GM21786 (cell line): ENCODE results near the gene MAD1L1.

ENCODE experiments used
- ATAC-seq: cut with Tn5 transposase; IDR thresholded peaks from one replicate; pipeline ENCODE4 v1.9.1; 2021; ENCODE audit not compliant: unreplicated experiment

Gene MAD1L1

GRCh38 chr7:2258661-2259365 is 26.1 kb upstream of the MAD1L1 start:
- ATAC-seq: peak; percentile 84

GRCh38 chr7:2257651-2258050 is 24.9 kb upstream of the MAD1L1 start:
- ATAC-seq: no peak

DNA sequence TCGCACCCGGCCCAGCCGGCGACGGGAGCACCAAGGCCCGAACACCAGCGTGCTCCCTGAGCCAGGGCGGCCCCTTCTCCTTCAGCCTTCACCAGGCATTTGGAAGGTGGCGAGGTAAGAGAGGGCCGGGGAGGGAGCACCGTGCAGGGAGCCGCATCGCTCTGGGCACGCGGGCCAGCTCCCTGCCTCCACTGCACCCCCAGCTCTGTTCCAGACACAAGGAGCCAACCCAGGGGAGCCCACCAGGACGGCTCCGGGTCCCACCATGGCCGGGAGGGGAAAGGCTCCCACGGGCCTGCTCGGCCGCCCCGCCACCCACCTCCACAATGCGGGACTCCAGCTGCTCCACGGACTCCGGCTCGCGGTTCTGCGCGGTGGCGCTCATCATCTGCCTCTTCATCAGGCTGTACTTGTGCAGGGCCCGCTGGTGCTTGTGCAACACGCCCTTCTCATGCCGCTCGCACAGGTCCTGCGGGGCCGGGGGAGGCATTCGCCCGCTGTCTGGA is 24.4 kb upstream of the MAD1L1 start:
- ATAC-seq: no peak

DNA sequence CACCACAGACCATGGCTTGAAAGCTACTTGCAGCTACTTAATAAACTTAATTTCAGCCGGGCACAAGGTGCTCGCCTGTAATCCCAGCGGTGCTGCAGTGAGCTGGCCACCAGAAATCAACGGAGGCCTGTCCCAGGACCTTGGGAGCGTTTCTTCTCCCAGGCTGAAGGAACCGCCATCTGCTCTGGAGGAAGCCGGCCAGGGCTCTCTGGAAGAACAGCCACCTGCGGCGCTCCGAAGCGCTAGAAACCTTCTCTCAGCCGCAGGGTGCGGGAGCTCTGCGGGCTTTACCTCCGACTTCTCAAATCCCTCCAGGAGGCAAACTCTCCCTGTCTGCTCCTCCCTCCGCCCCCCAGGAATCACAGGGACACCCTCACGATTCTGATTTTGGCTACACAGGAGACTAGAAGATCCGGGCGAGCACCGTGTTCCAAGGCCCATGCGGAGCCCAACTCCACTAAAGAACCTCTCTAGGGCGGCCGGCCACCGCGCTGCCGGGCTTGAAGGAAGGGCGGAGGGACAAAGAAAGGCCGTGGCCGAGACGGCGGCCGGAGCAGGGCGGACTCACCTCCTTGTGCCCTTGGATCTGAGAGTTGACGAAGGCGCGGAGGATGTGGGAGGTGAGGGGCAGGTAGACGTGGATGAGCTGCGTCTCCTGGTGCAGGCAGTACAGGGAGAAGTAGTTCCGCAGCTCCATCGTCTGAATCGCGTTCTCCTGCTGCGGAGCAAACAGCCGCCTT is 23.7 kb upstream of the MAD1L1 start:
- ATAC-seq: no peak

DNA sequence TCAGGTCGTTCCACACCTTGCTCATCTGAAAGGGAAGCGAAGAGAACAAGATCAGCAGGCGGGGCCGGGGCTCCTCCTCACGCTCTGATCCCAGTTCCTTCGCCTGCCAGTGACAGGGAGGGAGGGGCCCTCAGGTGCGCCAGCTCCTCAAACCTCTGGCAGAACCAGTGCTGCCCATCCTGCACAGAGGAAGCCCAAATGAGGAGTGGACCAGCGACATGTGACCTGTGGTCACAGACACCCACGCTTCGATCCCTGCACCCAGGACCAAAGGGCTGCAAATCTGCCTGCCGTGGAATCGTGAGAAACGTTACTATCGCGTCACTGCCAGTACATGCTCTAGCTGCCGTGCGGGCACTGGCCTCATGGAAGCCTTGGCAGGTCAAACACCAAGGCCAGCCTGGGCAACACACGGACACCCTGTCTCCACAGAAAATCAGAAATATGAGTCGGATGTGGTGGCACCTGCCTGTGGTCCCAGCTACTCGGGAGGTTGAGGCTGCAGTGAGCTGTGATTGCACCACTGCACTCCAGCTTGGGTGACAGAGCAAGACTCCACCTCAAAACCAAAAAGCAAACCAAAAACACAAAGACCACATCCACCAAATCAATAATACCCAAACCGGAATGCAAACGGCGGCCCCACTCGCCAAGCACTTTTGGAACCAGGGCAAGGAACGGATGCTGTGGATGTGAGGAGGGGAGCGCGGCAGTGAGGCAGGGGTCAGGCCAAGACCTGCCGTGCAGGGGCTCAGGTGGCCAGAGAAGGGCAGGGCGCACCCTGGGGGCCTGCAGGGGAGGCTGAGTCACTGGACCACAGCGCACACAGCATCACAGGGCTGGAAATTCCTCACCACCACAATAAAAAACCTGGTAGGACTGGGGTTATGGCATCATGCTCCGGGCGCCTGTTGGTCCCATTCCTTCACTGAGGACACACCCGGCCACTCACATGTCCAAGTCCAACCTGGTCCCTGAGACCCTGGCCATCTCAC is 22.7 kb upstream of the MAD1L1 start:
- ATAC-seq: no peak

DNA sequence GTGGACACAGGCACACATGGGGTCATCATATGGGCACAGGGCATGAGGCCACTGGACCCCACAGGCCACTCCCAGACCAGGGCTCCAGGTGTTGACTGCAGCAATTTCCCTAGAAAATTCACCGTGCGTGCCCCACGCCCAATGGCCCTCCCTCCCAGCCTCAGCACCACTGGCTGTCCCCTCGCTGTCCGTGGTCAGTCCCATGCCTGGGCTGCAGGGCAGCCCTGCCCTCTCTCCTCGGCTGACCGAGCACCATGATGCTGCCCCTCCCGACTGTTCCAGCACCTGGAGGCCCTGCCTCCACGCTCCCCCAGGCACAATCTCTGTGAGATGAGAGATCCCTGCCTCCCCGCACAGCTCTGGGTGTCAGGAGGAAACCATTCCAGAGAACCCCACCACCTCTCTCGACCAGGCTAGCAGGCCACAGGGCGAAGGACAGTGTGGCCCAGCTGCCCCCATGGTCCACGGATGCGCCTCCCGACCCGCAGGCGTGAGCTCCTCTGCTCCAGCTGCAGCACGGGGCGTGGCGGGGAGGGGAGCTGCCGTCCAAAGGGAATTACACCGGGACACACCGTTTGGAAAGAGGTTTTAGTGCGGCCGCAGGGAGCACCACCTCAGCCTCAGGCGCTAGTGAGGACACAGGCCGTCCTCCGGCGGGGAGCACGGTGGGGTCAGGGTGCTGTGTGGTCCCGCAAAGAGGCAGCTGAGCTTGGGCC is 21.8 kb upstream of the MAD1L1 start:
- ATAC-seq: no peak

- ATAC-seq: no peak
Observed at GRCh38 chr7:2253525-2254244, 20.9 kb upstream of the MAD1L1 start.

DNA sequence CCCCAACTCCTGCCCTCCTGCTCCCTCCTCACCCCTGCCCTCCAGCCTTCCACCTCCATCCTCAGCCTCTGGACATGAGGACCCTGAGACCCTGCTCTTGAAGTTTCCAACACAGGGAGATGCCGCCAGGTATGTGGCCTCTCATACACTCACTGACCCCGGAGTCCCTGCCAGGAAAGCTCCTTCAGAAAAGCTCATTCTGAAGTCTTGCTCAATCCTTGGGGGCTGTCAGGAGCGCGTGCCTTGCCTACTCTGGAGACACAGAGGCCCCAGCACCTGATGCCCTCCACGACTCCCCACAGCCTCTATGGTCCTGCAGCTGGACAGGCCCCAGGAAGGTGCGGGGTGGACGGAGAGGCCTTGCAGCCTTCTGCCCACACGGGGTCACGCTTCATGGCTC is 20.3 kb upstream of the MAD1L1 start:
- no peak for ATAC-seq

- ATAC-seq: no peak
Observed at GRCh38 chr7:2251841-2252771, 19.4 kb upstream of the MAD1L1 start.

GRCh38 chr7:2251381-2251780 is 18.6 kb upstream of the MAD1L1 start:
- no peak for ATAC-seq

DNA sequence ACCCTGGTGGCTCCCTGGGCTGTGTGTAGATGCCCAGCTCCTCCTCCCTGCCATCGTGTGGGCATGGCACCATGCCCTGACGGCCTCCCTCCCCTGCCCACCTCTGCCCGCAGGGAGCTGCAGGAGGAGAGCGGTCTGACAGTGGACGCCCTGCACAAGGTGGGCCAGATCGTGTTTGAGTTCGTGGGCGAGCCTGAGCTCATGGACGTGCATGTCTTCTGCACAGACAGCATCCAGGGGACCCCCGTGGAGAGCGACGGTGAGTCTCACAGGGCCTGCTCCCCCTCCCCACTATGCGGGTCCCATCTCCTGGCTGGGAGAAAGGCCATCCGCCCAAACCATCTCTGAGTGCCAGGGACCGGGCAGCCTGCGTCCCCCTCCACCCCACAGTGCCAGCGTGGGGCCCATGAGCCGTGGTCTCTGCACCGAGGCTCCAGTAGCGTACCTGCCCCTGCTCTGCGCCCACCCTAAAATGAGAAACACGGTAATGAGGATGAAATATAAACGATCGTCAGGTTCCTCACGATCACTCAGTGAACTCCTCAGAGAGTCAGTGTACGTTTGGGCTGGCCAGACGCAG is 17.1 kb upstream of the MAD1L1 start:
- no peak for ATAC-seq

GRCh38 chr7:2248984-2249694 is 16.4 kb upstream of the MAD1L1 start:
- ATAC-seq: peak; percentile 65

GRCh38 chr7:2247141-2247995 is 14.6 kb upstream of the MAD1L1 start:
- no peak for ATAC-seq

- ATAC-seq: no peak
Observed at GRCh38 chr7:2245883-2246675, 13.3 kb upstream of the MAD1L1 start.

DNA sequence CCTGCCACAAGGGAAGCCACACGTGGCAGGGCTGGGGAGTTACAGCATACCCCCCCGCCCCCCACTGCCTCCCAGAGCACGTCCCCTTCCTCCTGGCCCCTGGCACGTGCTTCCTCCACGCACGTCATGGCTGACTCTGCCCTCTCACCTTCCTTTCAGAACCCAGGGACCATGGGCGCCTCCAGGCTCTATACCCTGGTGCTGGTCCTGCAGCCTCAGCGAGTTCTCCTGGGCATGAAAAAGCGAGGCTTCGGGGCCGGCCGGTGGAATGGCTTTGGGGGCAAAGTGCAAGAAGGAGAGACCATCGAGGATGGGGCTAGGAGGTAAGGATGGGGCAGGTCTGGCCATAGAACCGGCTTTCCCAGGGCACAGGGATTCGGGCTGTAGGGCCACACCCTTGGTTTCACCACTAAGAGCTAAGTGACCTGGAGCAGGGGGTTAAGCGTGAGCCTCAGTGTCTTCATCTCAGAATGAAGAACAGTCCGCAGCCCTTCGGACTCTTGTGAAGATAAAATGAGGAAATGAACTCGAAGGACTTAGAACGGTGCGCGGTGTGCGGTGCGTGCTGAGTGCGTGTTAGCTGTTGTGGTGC is 11.8 kb upstream of the MAD1L1 start:
- no peak for ATAC-seq

DNA sequence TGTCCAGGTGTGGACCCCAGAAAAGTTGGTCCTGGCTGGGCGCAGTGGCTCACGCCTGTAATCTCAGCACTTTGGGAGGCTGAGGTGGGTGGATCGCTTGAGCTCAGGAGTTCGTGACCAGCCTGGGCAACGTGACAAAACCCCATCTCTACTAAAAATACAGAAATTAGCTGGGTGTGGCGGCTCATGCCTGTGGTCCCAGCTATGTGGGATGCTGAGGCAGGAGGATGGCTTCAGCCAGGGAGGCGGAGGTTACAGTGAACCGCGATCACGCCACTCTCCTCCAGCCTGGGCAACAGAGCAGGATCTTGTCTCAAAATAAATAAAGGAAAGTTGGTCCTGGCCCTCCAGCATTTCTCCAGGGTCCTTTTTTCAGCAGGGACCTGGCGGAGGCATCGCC is 10.7 kb upstream of the MAD1L1 start:
- ATAC-seq: no peak
